Tibial nerve (tissue), 4 donors: ENCODE measurements around the gene GPC6. TPM values are rescaled to one million over a fixed set of nuclear protein-coding genes. Genes with fewer than 3 reads are reported as not detected.

Experiments
- DNase-seq, 2 donors: peaks; one replicate each; pipeline ENCODE4 v3.0.0-alpha.2; 2019; ENCODE audit warnings: low spot score in 2 of 2
- H3K27ac ChIP-seq, 4 donors: fragments of 200-600 bp; sonication (generic) in 3 of 4; one replicate each; pipeline ENCODE4 v1.5.1; 2017 to 2019; ENCODE audit warnings: mild to moderate bottlenecking in 1 of 4
- H3K27me3 ChIP-seq, 2 donors: fragments of 200-600 bp; sonication (generic) in 1 of 2; one replicate each; pipeline versions ENCODE4 v1.5.1 to v1.6.0; 2017 to 2019
- H3K36me3 ChIP-seq, 3 donors: fragments of 200-600 bp; sonication (generic); one replicate each; pipeline ENCODE4 v1.5.1; 2018 to 2019
- H3K4me1 ChIP-seq, 4 donors: fragments of 200-600 bp; sonication (generic) in 3 of 4; one replicate each; pipeline ENCODE4 v1.5.1; 2017 to 2019
- H3K4me3 ChIP-seq, 4 donors: fragments of 200-600 bp; sonication (generic) in 3 of 4; one replicate each; pipeline ENCODE4 v1.5.1; 2017 to 2019; ENCODE audit warnings: mild to moderate bottlenecking in 1 of 4, moderate library complexity in 1 of 4
- H3K9me3 ChIP-seq, 4 donors: fragments of 200-600 bp; sonication (generic) in 3 of 4; one replicate each; pipeline ENCODE4 v1.5.1; 2017 to 2019
- EP300 ChIP-seq, 2 donors: sonication (generic); formaldehyde crosslinking; IDR thresholded peaks; one replicate each; pipeline ENCODE4 v1.6.1; 2017; ENCODE audit warnings: antibody characterized with exemption in 2 of 2, mild to moderate bottlenecking in 1 of 2
- POLR2A ChIP-seq, 2 donors: fragments of 450-650 bp; IDR thresholded peaks; one replicate each; pipeline ENCODE4 v1.6.1; 2017; ENCODE audit warnings: antibody characterized with exemption in 2 of 2, mild to moderate bottlenecking in 2 of 2, moderate library complexity in 2 of 2
- WGBS, 2 donors: methylation state at CpG; one replicate each; pipeline ENCODE4 v1.1.5; 2018; 5-methylcytosine and 5-hydroxymethylcytosine counted together
- total RNA-seq, 4 donors: library from RNA; depleted of rRNA; stranded (reverse); fragments of >200 nt; gene quantifications; one replicate each; pipeline ENCODE4 v1.1.0, GENCODE V29; 2016
- TF ChIP-seq, protein P1 (sequence below), 5 experiments: fragments of 200-600 bp in 3 of 5; fragments of 450-650 bp in 2 of 5; sonication (generic) in 3 of 5; IDR thresholded peaks; one replicate each; pipeline ENCODE4 v1.5.1; 2016 to 2019; ENCODE audit warnings: antibody characterized with exemption in 5 of 5, mild to moderate bottlenecking in 3 of 5, moderate library complexity in 2 of 5

GPC6 gene
- total RNA-seq, 4 donors from 2014 or later = 21.9 to 39.5 (median 29.8) TPM

DNA sequence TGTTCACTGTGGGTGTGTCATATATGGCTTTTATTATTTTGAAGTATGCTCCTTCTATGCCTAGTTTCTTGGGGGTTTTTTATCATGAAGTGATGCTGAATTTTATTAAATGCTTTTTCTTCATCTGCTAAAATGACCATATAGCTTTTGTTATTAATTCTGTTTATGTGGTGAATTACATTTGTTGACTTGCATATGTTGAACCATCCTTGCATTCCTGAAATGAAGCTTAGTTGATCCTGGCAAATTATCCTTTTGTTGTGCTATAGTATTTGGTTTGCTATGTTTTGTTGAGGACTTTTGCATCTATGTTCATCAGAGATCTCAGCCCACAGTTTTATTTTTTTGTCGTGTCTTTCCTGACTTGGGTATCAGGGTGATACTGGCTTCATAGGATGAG, 12.1 kb downstream of the GPC6 start:
- Histone ChIP-seq H3K36me3 (no peaks in the 10 kb centered on the region), H3K4me1 (peaks cover 0 to 8% (median 0%) of the 10 kb centered on the region in 4 donors), H3K4me3 (no peak overlapping the region), H3K27me3 (no peaks in the 10 kb centered on the region), H3K27ac (no peak overlapping the region), H3K9me3 (peaks cover 0 to 33% (median 6%) of the 10 kb centered on the region in 4 donors)
- TF ChIP-seq, protein P1, sequence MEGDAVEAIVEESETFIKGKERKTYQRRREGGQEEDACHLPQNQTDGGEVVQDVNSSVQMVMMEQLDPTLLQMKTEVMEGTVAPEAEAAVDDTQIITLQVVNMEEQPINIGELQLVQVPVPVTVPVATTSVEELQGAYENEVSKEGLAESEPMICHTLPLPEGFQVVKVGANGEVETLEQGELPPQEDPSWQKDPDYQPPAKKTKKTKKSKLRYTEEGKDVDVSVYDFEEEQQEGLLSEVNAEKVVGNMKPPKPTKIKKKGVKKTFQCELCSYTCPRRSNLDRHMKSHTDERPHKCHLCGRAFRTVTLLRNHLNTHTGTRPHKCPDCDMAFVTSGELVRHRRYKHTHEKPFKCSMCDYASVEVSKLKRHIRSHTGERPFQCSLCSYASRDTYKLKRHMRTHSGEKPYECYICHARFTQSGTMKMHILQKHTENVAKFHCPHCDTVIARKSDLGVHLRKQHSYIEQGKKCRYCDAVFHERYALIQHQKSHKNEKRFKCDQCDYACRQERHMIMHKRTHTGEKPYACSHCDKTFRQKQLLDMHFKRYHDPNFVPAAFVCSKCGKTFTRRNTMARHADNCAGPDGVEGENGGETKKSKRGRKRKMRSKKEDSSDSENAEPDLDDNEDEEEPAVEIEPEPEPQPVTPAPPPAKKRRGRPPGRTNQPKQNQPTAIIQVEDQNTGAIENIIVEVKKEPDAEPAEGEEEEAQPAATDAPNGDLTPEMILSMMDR (IDR thresholded peaks at IDR 0.05) = no peak
- TF ChIP-seq POLR2A (IDR thresholded peaks at IDR 0.05) = no peak
- no peak for TF ChIP-seq EP300 (IDR thresholded peaks at IDR 0.05)
- DNase-seq = no peak
- whole genome bisulfite sequencing, 2 donors = 98 to 100% methylated on average over 1 of the region's 1 CpG

GRCh38 chr13:93243375-93244063, 16.9 kb downstream of the GPC6 start:
- TF ChIP-seq POLR2A (IDR thresholded peaks at IDR 0.05) (no peak), EP300 (IDR thresholded peaks at IDR 0.05) (no peak)
- TF ChIP-seq, protein P1 (IDR thresholded peaks at IDR 0.05) = no peak
- H3K4me3 ChIP-seq = peak overlapping the region in 1 of 4 donors; percentile 44
- 86 to 90% methylated on average over 7 of the region's 7 CpGs for WGBS, 2 donors

GRCh38 chr13:93244141-93244917, 17.7 kb downstream of the GPC6 start:
- Histone ChIP-seq H3K4me1 (peaks cover 0 to 15% (median 0%) of the 10 kb centered on the region in 4 donors), H3K36me3 (no peaks in the 10 kb centered on the region), H3K27ac (peak overlapping the region; percentile 15 to 71 (median 54)), H3K4me3 (peak overlapping the region; percentile 17 to 44 (median 25)), H3K27me3 (no peaks in the 10 kb centered on the region), H3K9me3 (peaks cover 0 to 18% (median 0%) of the 10 kb centered on the region in 4 donors)
- TF ChIP-seq POLR2A (IDR thresholded peaks at IDR 0.05) (no peak), EP300 (IDR thresholded peaks at IDR 0.05) (no peak)
- TF ChIP-seq, protein P1 (IDR thresholded peaks at IDR 0.05) = no peak
- 39 to 45% methylated on average over 16 to 17 of the region's 17 CpGs for WGBS, 2 donors
- no peak for DNase-seq

More at GRCh38 chr13:93243375-93244063, 16.9 kb downstream of the GPC6 start:
- no peak for DNase-seq
- Histone ChIP-seq H3K27ac (peak overlapping the region in 1 of 4 donors; percentile 71), H3K4me1 (peaks cover 0 to 15% (median 0%) of the 10 kb centered on the region in 4 donors), H3K27me3 (no peaks in the 10 kb centered on the region), H3K9me3 (peaks cover 0 to 26% (median 3%) of the 10 kb centered on the region in 4 donors), H3K36me3 (no peaks in the 10 kb centered on the region)

- 74 to 78% methylated on average over 1 of the region's 1 CpG for WGBS, 2 donors
These were observed 18.3 kb downstream of the GPC6 start for GRCh38 chr13:93244918-93245280.

More at GRCh38 chr13:93244918-93245280, 18.3 kb downstream of the GPC6 start:
- Histone ChIP-seq H3K9me3 (peaks cover 0 to 12% (median 0%) of the 10 kb centered on the region in 4 donors), H3K27ac (peak overlapping the region; percentile 15 to 71 (median 54)), H3K4me3 (peak overlapping the region; percentile 17 to 44 (median 25)), H3K36me3 (no peaks in the 10 kb centered on the region), H3K4me1 (peaks cover 0 to 15% (median 0%) of the 10 kb centered on the region in 4 donors), H3K27me3 (no peaks in the 10 kb centered on the region)
- TF ChIP-seq, protein P1 (IDR thresholded peaks at IDR 0.05) = no peak
- TF ChIP-seq EP300 (IDR thresholded peaks at IDR 0.05) = peak in 1 of 2 donors; percentile 7
- DNase-seq = no peak
